ENCODE measurements around the gene CAMSAP1. TPM values are rescaled to one million over a fixed set of nuclear protein-coding genes. Genes with fewer than 3 reads are reported as not detected.

The CAMSAP1 gene
- total RNA-seq, 1 donor from 2014 or later: 31.3 TPM

GRCh38 chr9:135885100-135885853, 22.1 kb downstream of the CAMSAP1 start:
- Histone ChIP-seq H3K4me1 (ENCODE audit: control insufficient read depth in 3 of 3, insufficient read depth in 3 of 3, low read length in 3 of 3) (peaks cover 32 to 68% (median 59%) of the 10 kb centered on the region in 3 donors), H3K27me3 (ENCODE audit: control insufficient read depth in 3 of 3, insufficient read depth in 3 of 3, low read length in 3 of 3) (no peaks in the 10 kb centered on the region), H3K9me3 (ENCODE audit: control insufficient read depth in 3 of 3, low read length in 3 of 3) (no peaks in the 10 kb centered on the region), H3K4me3 (ENCODE audit: low read length in 3 of 3) (no peak overlapping the region), H3K27ac (ENCODE audit: low read depth, low read length) (no peak overlapping the region), H3K9ac (ENCODE audit: low read depth in 1 of 3, low read length in 3 of 3) (peak overlapping the region in 1 of 3 donors; percentile 11), H3K36me3 (ENCODE audit: control insufficient read depth in 3 of 3, insufficient read depth in 3 of 3, low read length in 3 of 3) (peaks cover 6 to 14% (median 13%) of the 10 kb centered on the region in 3 donors)

- H3K4me1 ChIP-seq (ENCODE audit: control insufficient read depth in 3 of 3, insufficient read depth in 3 of 3, low read length in 3 of 3): peaks cover 28 to 66% (median 54%) of the 10 kb centered on the region in 3 donors
- H3K9ac ChIP-seq (ENCODE audit: low read depth in 1 of 3, low read length in 3 of 3): peak overlapping the region in 2 of 3 donors; percentile 11 to 25
- H3K36me3 ChIP-seq (ENCODE audit: control insufficient read depth in 3 of 3, insufficient read depth in 3 of 3, low read length in 3 of 3): peaks cover 7 to 15% (median 13%) of the 10 kb centered on the region in 3 donors
- H3K4me3 ChIP-seq (ENCODE audit: low read length in 3 of 3): no peak overlapping the region
- no peaks in the 10 kb centered on the region for H3K9me3 ChIP-seq (ENCODE audit: control insufficient read depth in 3 of 3, low read length in 3 of 3)
- H3K27ac ChIP-seq (ENCODE audit: low read depth, low read length): no peak overlapping the region
- H3K27me3 ChIP-seq (ENCODE audit: control insufficient read depth in 3 of 3, insufficient read depth in 3 of 3, low read length in 3 of 3): no peaks in the 10 kb centered on the region
These were observed 22.9 kb downstream of the CAMSAP1 start for GRCh38 chr9:135884328-135885035.

GRCh38 chr9:135883410-135884089, 23.8 kb downstream of the CAMSAP1 start:
- Histone ChIP-seq H3K9me3 (ENCODE audit: control insufficient read depth in 3 of 3, low read length in 3 of 3) (no peaks in the 10 kb centered on the region), H3K27ac (ENCODE audit: low read depth, low read length) (no peak overlapping the region), H3K9ac (ENCODE audit: low read depth in 1 of 3, low read length in 3 of 3) (no peak overlapping the region), H3K4me3 (ENCODE audit: low read length in 3 of 3) (no peak overlapping the region), H3K27me3 (ENCODE audit: control insufficient read depth in 3 of 3, insufficient read depth in 3 of 3, low read length in 3 of 3) (no peaks in the 10 kb centered on the region), H3K4me1 (ENCODE audit: control insufficient read depth in 3 of 3, insufficient read depth in 3 of 3, low read length in 3 of 3) (peaks cover 34 to 66% (median 48%) of the 10 kb centered on the region in 3 donors), H3K36me3 (ENCODE audit: control insufficient read depth in 3 of 3, insufficient read depth in 3 of 3, low read length in 3 of 3) (peaks cover 7 to 15% (median 13%) of the 10 kb centered on the region in 3 donors)

- H3K9me3 ChIP-seq (ENCODE audit: control insufficient read depth in 3 of 3, low read length in 3 of 3): no peaks in the 10 kb centered on the region
- H3K36me3 ChIP-seq (ENCODE audit: control insufficient read depth in 3 of 3, insufficient read depth in 3 of 3, low read length in 3 of 3): peaks cover 7 to 15% (median 15%) of the 10 kb centered on the region in 3 donors
- no peak overlapping the region for H3K27ac ChIP-seq (ENCODE audit: low read depth, low read length)
- H3K27me3 ChIP-seq (ENCODE audit: control insufficient read depth in 3 of 3, insufficient read depth in 3 of 3, low read length in 3 of 3): no peaks in the 10 kb centered on the region
- H3K9ac ChIP-seq (ENCODE audit: low read depth in 1 of 3, low read length in 3 of 3): peak overlapping the region in 1 of 3 donors; percentile 8
- no peak overlapping the region for H3K4me3 ChIP-seq (ENCODE audit: low read length in 3 of 3)
- peaks cover 19 to 53% (median 36%) of the 10 kb centered on the region in 3 donors for H3K4me1 ChIP-seq (ENCODE audit: control insufficient read depth in 3 of 3, insufficient read depth in 3 of 3, low read length in 3 of 3)
These were observed 25.3 kb downstream of the CAMSAP1 start for GRCh38 chr9:135882011-135882410.

- Histone ChIP-seq H3K4me3 (ENCODE audit: low read length in 3 of 3) (no peak overlapping the region), H3K9ac (ENCODE audit: low read depth in 1 of 3, low read length in 3 of 3) (no peak overlapping the region), H3K9me3 (ENCODE audit: control insufficient read depth in 3 of 3, low read length in 3 of 3) (no peaks in the 10 kb centered on the region), H3K4me1 (ENCODE audit: control insufficient read depth in 3 of 3, insufficient read depth in 3 of 3, low read length in 3 of 3) (peaks cover 9 to 43% (median 25%) of the 10 kb centered on the region in 3 donors), H3K36me3 (ENCODE audit: control insufficient read depth in 3 of 3, insufficient read depth in 3 of 3, low read length in 3 of 3) (peaks cover 7 to 15% (median 15%) of the 10 kb centered on the region in 3 donors), H3K27me3 (ENCODE audit: control insufficient read depth in 3 of 3, insufficient read depth in 3 of 3, low read length in 3 of 3) (no peaks in the 10 kb centered on the region), H3K27ac (ENCODE audit: low read depth, low read length) (no peak overlapping the region)
These were observed 26.9 kb downstream of the CAMSAP1 start for GRCh38 chr9:135880438-135880837.

GRCh38 chr9:135879619-135880018, 27.7 kb downstream of the CAMSAP1 start:
- Histone ChIP-seq H3K9ac (ENCODE audit: low read depth in 1 of 3, low read length in 3 of 3) (no peak overlapping the region), H3K36me3 (ENCODE audit: control insufficient read depth in 3 of 3, insufficient read depth in 3 of 3, low read length in 3 of 3) (peaks cover 7 to 15% (median 15%) of the 10 kb centered on the region in 3 donors), H3K9me3 (ENCODE audit: control insufficient read depth in 3 of 3, low read length in 3 of 3) (no peaks in the 10 kb centered on the region), H3K27me3 (ENCODE audit: control insufficient read depth in 3 of 3, insufficient read depth in 3 of 3, low read length in 3 of 3) (no peaks in the 10 kb centered on the region), H3K4me3 (ENCODE audit: low read length in 3 of 3) (no peak overlapping the region), H3K27ac (ENCODE audit: low read depth, low read length) (no peak overlapping the region), H3K4me1 (ENCODE audit: control insufficient read depth in 3 of 3, insufficient read depth in 3 of 3, low read length in 3 of 3) (peaks cover 9 to 35% (median 17%) of the 10 kb centered on the region in 3 donors)

GRCh38 chr9:135879237-135879601, 28.1 kb downstream of the CAMSAP1 start:
- Histone ChIP-seq H3K4me1 (ENCODE audit: control insufficient read depth in 3 of 3, insufficient read depth in 3 of 3, low read length in 3 of 3) (peaks cover 9 to 31% (median 14%) of the 10 kb centered on the region in 3 donors), H3K4me3 (ENCODE audit: low read length in 3 of 3) (no peak overlapping the region), H3K27me3 (ENCODE audit: control insufficient read depth in 3 of 3, insufficient read depth in 3 of 3, low read length in 3 of 3) (no peaks in the 10 kb centered on the region), H3K9me3 (ENCODE audit: control insufficient read depth in 3 of 3, low read length in 3 of 3) (no peaks in the 10 kb centered on the region), H3K36me3 (ENCODE audit: control insufficient read depth in 3 of 3, insufficient read depth in 3 of 3, low read length in 3 of 3) (peaks cover 7 to 15% (median 15%) of the 10 kb centered on the region in 3 donors), H3K9ac (ENCODE audit: low read depth in 1 of 3, low read length in 3 of 3) (no peak overlapping the region), H3K27ac (ENCODE audit: low read depth, low read length) (no peak overlapping the region)

- H3K9me3 ChIP-seq (ENCODE audit: control insufficient read depth in 3 of 3, low read length in 3 of 3): no peaks in the 10 kb centered on the region
- H3K9ac ChIP-seq (ENCODE audit: low read depth in 1 of 3, low read length in 3 of 3): no peak overlapping the region
- peaks cover 9 to 26% (median 9%) of the 10 kb centered on the region in 3 donors for H3K4me1 ChIP-seq (ENCODE audit: control insufficient read depth in 3 of 3, insufficient read depth in 3 of 3, low read length in 3 of 3)
- no peak overlapping the region for H3K4me3 ChIP-seq (ENCODE audit: low read length in 3 of 3)
- H3K27me3 ChIP-seq (ENCODE audit: control insufficient read depth in 3 of 3, insufficient read depth in 3 of 3, low read length in 3 of 3): no peaks in the 10 kb centered on the region
- H3K27ac ChIP-seq (ENCODE audit: low read depth, low read length): no peak overlapping the region
- peaks cover 7 to 15% (median 15%) of the 10 kb centered on the region in 3 donors for H3K36me3 ChIP-seq (ENCODE audit: control insufficient read depth in 3 of 3, insufficient read depth in 3 of 3, low read length in 3 of 3)
These were observed 28.7 kb downstream of the CAMSAP1 start for GRCh38 chr9:135878528-135879236.

GRCh38 chr9:135877791-135878527, 29.4 kb downstream of the CAMSAP1 start:
- peaks cover 7 to 15% (median 15%) of the 10 kb centered on the region in 3 donors for H3K36me3 ChIP-seq (ENCODE audit: control insufficient read depth in 3 of 3, insufficient read depth in 3 of 3, low read length in 3 of 3)
- peaks cover 8 to 21% (median 9%) of the 10 kb centered on the region in 3 donors for H3K4me1 ChIP-seq (ENCODE audit: control insufficient read depth in 3 of 3, insufficient read depth in 3 of 3, low read length in 3 of 3)
- H3K27ac ChIP-seq (ENCODE audit: low read depth, low read length): no peak overlapping the region

More at GRCh38 chr9:135877791-135878527, 29.4 kb downstream of the CAMSAP1 start:
- no peak overlapping the region for H3K4me3 ChIP-seq (ENCODE audit: low read length in 3 of 3)
- H3K9me3 ChIP-seq (ENCODE audit: control insufficient read depth in 3 of 3, low read length in 3 of 3): no peaks in the 10 kb centered on the region
- peak overlapping the region in 1 of 3 donors; percentile 3 for H3K9ac ChIP-seq (ENCODE audit: low read depth in 1 of 3, low read length in 3 of 3)
- H3K27me3 ChIP-seq (ENCODE audit: control insufficient read depth in 3 of 3, insufficient read depth in 3 of 3, low read length in 3 of 3): no peaks in the 10 kb centered on the region
